HL-60 (cell line): ENCODE results near the gene VSX1.

Experiments
- DNase-seq, 2 experiments: peaks; one replicate each; pipeline ENCODE4 v3.0.0-alpha.2; 2010 to 2020; ENCODE audit warnings: low read depth in 1 of 2, low spot score in 1 of 2
- H3K27ac ChIP-seq: fragments of 250-450 bp; sonication (Bioruptor Pico); replicated peaks from 2 replicates; pipeline ENCODE4 v1.5.1; 2020; ENCODE audit warnings: mild to moderate bottlenecking, moderate library complexity
- H3K27me3 ChIP-seq: fragments of 250-450 bp; sonication (Bioruptor Pico); 2 replicates; pipeline ENCODE4 v1.5.1; 2021; ENCODE audit warnings: mild to moderate bottlenecking, moderate library complexity; ENCODE audit not compliant: insufficient read depth, poor library complexity, severe bottlenecking
- H3K4me3 ChIP-seq: replicated peaks from 2 replicates; pipeline ENCODE4 v1.5.1; 2011; ENCODE audit warnings: mild to moderate bottlenecking, control low read depth, low read length; ENCODE audit not compliant: insufficient read depth
- CTCF ChIP-seq: IDR thresholded peaks from one replicate; pipeline ENCODE4 v1.5.1; 2011; ENCODE audit warnings: low read length, control low read depth, inconsistent platforms; ENCODE audit not compliant: insufficient read depth
- GABPA ChIP-seq: IDR thresholded peaks from 2 replicates; pipeline ENCODE4 v1.6.1; 2012; ENCODE audit warnings: low read depth
- POLR2AphosphoS5 ChIP-seq: IDR thresholded peaks from 2 replicates; pipeline ENCODE4 v1.6.1; 2012; ENCODE audit warnings: low read depth
- REST ChIP-seq: IDR thresholded peaks from 2 replicates; pipeline ENCODE4 v1.6.1; 2012; ENCODE audit warnings: low read depth; ENCODE audit not compliant: insufficient replicate concordance
- SPI1 ChIP-seq: IDR thresholded peaks from 2 replicates; pipeline ENCODE4 v1.6.1; 2012; ENCODE audit warnings: low read depth, mild to moderate bottlenecking, borderline replicate concordance

Gene VSX1

DNA sequence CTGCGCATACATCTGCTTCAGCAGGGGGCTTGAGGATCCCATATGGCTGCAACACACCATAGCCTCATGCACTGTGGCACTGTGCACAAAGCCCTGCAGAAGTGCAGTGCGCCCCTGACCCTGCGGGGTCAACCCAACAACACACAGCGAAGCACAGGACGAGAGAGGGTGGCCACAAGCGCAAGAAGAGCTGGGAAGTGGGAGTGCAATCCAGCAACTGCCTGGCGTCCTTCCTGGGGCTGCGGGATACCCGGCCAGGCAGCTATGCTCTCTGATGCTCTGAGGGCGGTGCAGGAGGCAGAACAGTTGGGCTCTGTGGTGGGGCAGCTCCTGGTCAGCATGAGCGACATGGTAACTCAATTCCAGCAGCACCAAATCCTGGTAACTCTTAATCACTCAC, 18.4 kb downstream of the VSX1 start:
- TF ChIP-seq SPI1 (no peak), POLR2AphosphoS5 (no peak), CTCF (no peak), GABPA (no peak), REST (no peak)
- H3K27me3 ChIP-seq, result no peaks in the 10 kb centered on the region
- H3K27ac ChIP-seq, result no peak overlapping the region
- H3K4me3 ChIP-seq, result no peak overlapping the region
- DNase-seq, result no peak

DNA sequence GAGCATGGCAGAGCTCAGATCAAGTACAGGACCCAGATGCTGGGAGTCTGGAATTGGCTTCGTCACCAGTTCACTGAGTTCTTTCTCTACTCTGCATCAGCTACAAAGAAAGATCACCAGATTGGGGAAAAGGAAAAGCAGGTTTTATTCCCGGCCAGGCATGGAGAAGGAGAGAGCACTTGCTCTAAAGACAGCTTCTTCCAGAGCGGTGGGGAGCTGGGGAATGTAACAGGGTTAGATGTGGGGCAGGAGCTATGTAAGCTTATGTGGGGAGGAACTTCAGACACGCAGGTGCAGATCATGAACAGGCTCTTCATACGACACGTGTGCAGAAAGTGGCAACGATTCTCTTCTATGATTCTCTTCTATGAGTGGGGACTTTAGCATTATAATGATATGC, 19.1 kb downstream of the VSX1 start:
- TF ChIP-seq REST (no peak), CTCF (no peak), SPI1 (no peak), GABPA (no peak), POLR2AphosphoS5 (no peak)
- Histone ChIP-seq H3K27ac (no peak overlapping the region), H3K4me3 (no peak overlapping the region), H3K27me3 (no peaks in the 10 kb centered on the region)
- DNase-seq, result no peak

GRCh38 chr20:25061821-25062530, 20.0 kb downstream of the VSX1 start:
- TF ChIP-seq CTCF (no peak), REST (no peak), GABPA (no peak), POLR2AphosphoS5 (no peak), SPI1 (no peak)
- DNase-seq, result no peak
- H3K27me3 ChIP-seq, result no peaks in the 10 kb centered on the region
- no peak overlapping the region for H3K4me3 ChIP-seq
- H3K27ac ChIP-seq, result no peak overlapping the region
